K562 (cell line): ENCODE measurements around the gene LMAN1. TPM values are rescaled to one million over a fixed set of nuclear protein-coding genes. Genes with fewer than 3 reads are reported as not detected.

Experiments
- NCOA2 ChIP-seq, 2 experiments: fragments of 450-650 bp; IDR thresholded peaks; 2 replicates each; pipeline ENCODE4 v1.6.1; 2018; ENCODE audit warnings: mild to moderate bottlenecking in 2 of 2, moderate library complexity in 1 of 2; ENCODE audit not compliant: partially characterized antibody in 2 of 2
- NCOA6 ChIP-seq: fragments of 450-650 bp; IDR thresholded peaks from 2 replicates; pipeline ENCODE4 v1.6.1; 2017; ENCODE audit warnings: mild to moderate bottlenecking
- ZKSCAN8 ChIP-seq: fragments of 200-800 bp; sonication (Bioruptor generic); IDR thresholded peaks from 2 replicates; pipeline ENCODE4 v1.6.1; 2016; ENCODE audit warnings: missing genetic modification characterization, missing compliant biosample characterization
- ZNF124 ChIP-seq: sonication (generic); formaldehyde crosslinking; IDR thresholded peaks from 2 replicates; pipeline ENCODE4 v1.8.1; 2022; ENCODE audit warnings: missing genetic modification reagents
- ZNF668 ChIP-seq: fragments of 250-450 bp; sonication (Bioruptor Pico); IDR thresholded peaks from 2 replicates; pipeline ENCODE4 v1.8.0; 2022; ENCODE audit warnings: mild to moderate bottlenecking, inconsistent platforms
- ZNF79 ChIP-seq: fragments of 250-450 bp; sonication (Bioruptor Pico); IDR thresholded peaks from 2 replicates; pipeline ENCODE4 v1.4.0; 2020; ENCODE audit warnings: low read depth, mild to moderate bottlenecking, moderate library complexity
- polyA plus RNA-seq, 8 experiments: library from polyadenylated mRNA; depleted of rRNA in 4 of 8; stranded (reverse) in 5 of 8; unstranded in 3 of 8; fragments of >200 nt; fragmentation: Nextera tagmentation in 2 of 8; fragmentation: Illumina TruSeq in 1 of 8; extraction: Ambion mirVana in 2 of 8; extraction: Trizol in 1 of 8; gene quantifications; 2 replicates each; pipeline versions ENCODE4 v1.2.1 to v1.2.3, GENCODE V29; 2011 to 2014; ENCODE audit warnings: inconsistent platforms in 1 of 8, missing spikeins in 1 of 8
- total RNA-seq, 7 experiments: library from RNA; depleted of rRNA in 6 of 7; stranded (reverse); fragments of >200 nt in 6 of 7; fragmentation: Illumina TruSeq in 2 of 7; extraction: Trizol in 2 of 7; gene quantifications; 2 replicates each; pipeline versions ENCODE4 v1.2.1 to v1.2.3, GENCODE V29; 2011 to 2021; ENCODE audit warnings: low replicate concordance in 1 of 7
- TF ChIP-seq, protein P1 (sequence below), 3 experiments: fragments of 200-800 bp in 1 of 3; fragments of 250-450 bp in 1 of 3; fragments of 450-650 bp in 1 of 3; sonication (Bioruptor Pico) in 1 of 3; sonication (Bioruptor generic) in 1 of 3; formaldehyde crosslinking in 1 of 3; IDR thresholded peaks; 2 replicates each; pipeline versions ENCODE4 v1.6.1 to v1.8.0; 2016 to 2022; ENCODE audit warnings: mild to moderate bottlenecking in 2 of 3, missing genetic modification characterization in 2 of 3, missing compliant biosample characterization in 1 of 3, moderate library complexity in 1 of 3
- TF ChIP-seq, protein P2 (sequence below), 2 experiments: fragments of 450-650 bp in 1 of 2; sonication (generic) in 1 of 2; formaldehyde crosslinking in 1 of 2; IDR thresholded peaks in 1 of 2; conservative IDR thresholded peaks in 1 of 2; 2 replicates each; pipeline versions ENCODE4 v1.6.1 to v1.8.1; 2016 to 2023; ENCODE audit warnings: mild to moderate bottlenecking in 2 of 2, moderate library complexity in 2 of 2, inconsistent platforms in 1 of 2, missing genetic modification reagents in 1 of 2
- TF ChIP-seq, protein P3 (sequence below): fragments of 450-650 bp; IDR thresholded peaks from 2 replicates; pipeline ENCODE4 v1.6.1; 2016; ENCODE audit warnings: low read depth, mild to moderate bottlenecking, moderate library complexity
- TF ChIP-seq, protein P4 (sequence below): fragments of 450-650 bp; formaldehyde crosslinking; IDR thresholded peaks from 2 replicates; pipeline ENCODE4 v1.4.0; 2020; ENCODE audit warnings: mild to moderate bottlenecking, moderate library complexity
- TF ChIP-seq, protein P5 (sequence below): sonication (generic); formaldehyde crosslinking; IDR thresholded peaks from 2 replicates; pipeline ENCODE4 v1.9.0; 2022; ENCODE audit warnings: mild to moderate bottlenecking, missing genetic modification reagents
- TF ChIP-seq, protein P6 (sequence below): fragments of 450-650 bp; IDR thresholded peaks from 2 replicates; pipeline ENCODE4 v1.6.1; 2018; ENCODE audit warnings: mild to moderate bottlenecking, low read depth; ENCODE audit not compliant: partially characterized antibody
- TF ChIP-seq, protein P7 (sequence below): IDR thresholded peaks from 2 replicates; pipeline ENCODE4 v1.6.1; 2016; ENCODE audit warnings: missing genetic modification characterization, missing compliant biosample characterization
- TF ChIP-seq, protein P8 (sequence below): fragments of 250-450 bp; sonication (Bioruptor Pico); IDR thresholded peaks from 2 replicates; pipeline ENCODE4 v1.8.0; 2021; ENCODE audit warnings: moderate library complexity, mild to moderate bottlenecking, inconsistent platforms

The LMAN1 gene
- total and polyA plus RNA-seq, 9 of the 15 experiments (the other 6 are each of a cell fraction or from before 2014, with no cell fraction given) = 18.8 to 108 (median 71.2) TPM

DNA sequence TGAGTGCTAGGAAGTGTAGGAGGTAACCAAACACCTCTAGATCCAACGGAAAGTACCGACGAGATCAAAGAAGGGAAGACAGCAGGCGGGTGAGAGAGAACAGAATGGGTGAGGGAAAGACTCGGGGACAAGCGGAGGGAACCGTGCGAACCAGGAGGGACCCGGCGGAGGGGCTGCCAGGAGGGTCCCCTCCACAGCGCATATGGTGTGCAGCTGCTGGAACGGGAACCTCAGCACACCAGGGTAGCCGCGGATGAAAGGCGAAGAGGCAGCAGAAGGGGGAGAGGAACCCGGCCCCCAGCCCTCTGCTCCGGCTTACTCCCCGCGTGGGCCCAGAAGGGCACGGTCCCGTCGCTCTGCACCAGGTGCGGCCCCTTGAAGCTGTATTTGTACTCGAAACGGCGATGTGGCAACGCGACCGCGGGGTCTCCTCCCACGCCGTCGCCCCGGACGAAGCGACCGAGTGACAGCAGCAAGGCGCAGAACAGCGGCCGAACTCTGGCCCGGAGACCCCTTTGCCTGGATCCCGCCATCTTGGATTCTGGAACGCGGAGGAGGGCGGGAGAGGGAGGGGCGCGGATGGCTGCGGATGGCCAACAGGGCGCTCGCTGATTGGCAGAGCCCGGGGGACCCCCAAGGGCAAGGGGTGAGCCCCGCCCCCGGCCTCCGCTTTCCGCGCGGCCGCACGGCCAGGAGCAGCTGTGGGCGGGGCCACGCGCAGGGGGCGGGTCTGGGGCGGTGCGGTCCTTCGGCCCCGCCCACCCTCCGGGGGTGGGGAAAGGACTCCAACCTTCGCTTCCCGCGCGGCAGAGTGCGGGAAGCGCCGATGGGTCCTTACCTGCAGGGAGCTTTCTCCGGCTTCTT lies at the start of gene LMAN1 (continued):
- TF ChIP-seq, protein P1, sequence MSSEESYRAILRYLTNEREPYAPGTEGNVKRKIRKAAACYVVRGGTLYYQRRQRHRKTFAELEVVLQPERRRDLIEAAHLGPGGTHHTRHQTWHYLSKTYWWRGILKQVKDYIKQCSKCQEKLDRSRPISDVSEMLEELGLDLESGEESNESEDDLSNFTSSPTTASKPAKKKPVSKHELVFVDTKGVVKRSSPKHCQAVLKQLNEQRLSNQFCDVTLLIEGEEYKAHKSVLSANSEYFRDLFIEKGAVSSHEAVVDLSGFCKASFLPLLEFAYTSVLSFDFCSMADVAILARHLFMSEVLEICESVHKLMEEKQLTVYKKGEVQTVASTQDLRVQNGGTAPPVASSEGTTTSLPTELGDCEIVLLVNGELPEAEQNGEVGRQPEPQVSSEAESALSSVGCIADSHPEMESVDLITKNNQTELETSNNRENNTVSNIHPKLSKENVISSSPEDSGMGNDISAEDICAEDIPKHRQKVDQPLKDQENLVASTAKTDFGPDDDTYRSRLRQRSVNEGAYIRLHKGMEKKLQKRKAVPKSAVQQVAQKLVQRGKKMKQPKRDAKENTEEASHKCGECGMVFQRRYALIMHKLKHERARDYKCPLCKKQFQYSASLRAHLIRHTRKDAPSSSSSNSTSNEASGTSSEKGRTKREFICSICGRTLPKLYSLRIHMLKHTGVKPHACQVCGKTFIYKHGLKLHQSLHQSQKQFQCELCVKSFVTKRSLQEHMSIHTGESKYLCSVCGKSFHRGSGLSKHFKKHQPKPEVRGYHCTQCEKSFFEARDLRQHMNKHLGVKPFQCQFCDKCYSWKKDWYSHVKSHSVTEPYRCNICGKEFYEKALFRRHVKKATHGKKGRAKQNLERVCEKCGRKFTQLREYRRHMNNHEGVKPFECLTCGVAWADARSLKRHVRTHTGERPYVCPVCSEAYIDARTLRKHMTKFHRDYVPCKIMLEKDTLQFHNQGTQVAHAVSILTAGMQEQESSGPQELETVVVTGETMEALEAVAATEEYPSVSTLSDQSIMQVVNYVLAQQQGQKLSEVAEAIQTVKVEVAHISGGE (CRISPR knock-in tag; IDR thresholded peaks at IDR 0.05) = no peak
- TF ChIP-seq, protein P2, sequence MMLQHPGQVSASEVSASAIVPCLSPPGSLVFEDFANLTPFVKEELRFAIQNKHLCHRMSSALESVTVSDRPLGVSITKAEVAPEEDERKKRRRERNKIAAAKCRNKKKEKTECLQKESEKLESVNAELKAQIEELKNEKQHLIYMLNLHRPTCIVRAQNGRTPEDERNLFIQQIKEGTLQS (IDR thresholded peaks at IDR 0.05) = no peak
- TF ChIP-seq, protein P2 (CRISPR knock-in tag; conservative IDR thresholded peaks at IDR 0.05) = no peak
- TF ChIP-seq, protein P3, sequence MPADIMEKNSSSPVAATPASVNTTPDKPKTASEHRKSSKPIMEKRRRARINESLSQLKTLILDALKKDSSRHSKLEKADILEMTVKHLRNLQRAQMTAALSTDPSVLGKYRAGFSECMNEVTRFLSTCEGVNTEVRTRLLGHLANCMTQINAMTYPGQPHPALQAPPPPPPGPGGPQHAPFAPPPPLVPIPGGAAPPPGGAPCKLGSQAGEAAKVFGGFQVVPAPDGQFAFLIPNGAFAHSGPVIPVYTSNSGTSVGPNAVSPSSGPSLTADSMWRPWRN = no peak
- TF ChIP-seq, protein P4, sequence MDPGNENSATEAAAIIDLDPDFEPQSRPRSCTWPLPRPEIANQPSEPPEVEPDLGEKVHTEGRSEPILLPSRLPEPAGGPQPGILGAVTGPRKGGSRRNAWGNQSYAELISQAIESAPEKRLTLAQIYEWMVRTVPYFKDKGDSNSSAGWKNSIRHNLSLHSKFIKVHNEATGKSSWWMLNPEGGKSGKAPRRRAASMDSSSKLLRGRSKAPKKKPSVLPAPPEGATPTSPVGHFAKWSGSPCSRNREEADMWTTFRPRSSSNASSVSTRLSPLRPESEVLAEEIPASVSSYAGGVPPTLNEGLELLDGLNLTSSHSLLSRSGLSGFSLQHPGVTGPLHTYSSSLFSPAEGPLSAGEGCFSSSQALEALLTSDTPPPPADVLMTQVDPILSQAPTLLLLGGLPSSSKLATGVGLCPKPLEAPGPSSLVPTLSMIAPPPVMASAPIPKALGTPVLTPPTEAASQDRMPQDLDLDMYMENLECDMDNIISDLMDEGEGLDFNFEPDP (CRISPR knock-in tag) = no peak
- TF ChIP-seq ZNF668 (no peak), ZNF124 (no peak), NCOA2 (IDR thresholded peaks at IDR 0.05; ENCODE audit: partially characterized antibody in 2 of 2) (no peak), ZKSCAN8 (no peak), NCOA6 (no peak), ZNF79 (CRISPR knock-in tag) (no peak)
- TF ChIP-seq, protein P5, sequence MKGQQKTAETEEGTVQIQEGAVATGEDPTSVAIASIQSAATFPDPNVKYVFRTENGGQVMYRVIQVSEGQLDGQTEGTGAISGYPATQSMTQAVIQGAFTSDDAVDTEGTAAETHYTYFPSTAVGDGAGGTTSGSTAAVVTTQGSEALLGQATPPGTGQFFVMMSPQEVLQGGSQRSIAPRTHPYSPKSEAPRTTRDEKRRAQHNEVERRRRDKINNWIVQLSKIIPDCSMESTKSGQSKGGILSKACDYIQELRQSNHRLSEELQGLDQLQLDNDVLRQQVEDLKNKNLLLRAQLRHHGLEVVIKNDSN = no peak
- TF ChIP-seq, protein P6, sequence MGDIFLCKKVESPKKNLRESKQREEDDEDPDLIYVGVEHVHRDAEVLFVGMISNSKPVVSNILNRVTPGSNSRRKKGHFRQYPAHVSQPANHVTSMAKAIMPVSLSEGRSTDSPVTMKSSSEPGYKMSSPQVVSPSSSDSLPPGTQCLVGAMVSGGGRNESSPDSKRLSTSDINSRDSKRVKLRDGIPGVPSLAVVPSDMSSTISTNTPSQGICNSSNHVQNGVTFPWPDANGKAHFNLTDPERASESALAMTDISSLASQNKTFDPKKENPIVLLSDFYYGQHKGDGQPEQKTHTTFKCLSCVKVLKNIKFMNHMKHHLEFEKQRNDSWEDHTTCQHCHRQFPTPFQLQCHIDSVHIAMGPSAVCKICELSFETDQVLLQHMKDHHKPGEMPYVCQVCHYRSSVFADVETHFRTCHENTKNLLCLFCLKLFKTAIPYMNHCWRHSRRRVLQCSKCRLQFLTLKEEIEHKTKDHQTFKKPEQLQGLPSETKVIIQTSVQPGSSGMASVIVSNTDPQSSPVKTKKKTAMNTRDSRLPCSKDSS = no peak
- TF ChIP-seq, protein P7, sequence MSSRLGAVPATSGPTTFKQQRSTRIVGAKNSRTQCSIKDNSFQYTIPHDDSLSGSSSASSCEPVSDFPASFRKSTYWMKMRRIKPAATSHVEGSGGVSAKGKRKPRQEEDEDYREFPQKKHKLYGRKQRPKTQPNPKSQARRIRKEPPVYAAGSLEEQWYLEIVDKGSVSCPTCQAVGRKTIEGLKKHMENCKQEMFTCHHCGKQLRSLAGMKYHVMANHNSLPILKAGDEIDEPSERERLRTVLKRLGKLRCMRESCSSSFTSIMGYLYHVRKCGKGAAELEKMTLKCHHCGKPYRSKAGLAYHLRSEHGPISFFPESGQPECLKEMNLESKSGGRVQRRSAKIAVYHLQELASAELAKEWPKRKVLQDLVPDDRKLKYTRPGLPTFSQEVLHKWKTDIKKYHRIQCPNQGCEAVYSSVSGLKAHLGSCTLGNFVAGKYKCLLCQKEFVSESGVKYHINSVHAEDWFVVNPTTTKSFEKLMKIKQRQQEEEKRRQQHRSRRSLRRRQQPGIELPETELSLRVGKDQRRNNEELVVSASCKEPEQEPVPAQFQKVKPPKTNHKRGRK (tag) = no peak
- TF ChIP-seq, protein P8, sequence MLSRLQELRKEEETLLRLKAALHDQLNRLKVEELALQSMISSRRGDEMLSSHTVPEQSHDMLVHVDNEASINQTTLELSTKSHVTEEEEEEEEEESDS = no peak
